SK-N-SH treated with all-trans-retinoic acid at 6 μM for 48 hours (cell line): Measurements from ENCODE around the gene INSM1.

Experiments used
- ARNTL ChIP-seq: fragments of 450-650 bp; formaldehyde crosslinking; IDR thresholded peaks from 2 replicates; pipeline ENCODE4 v1.5.0; 2020; ENCODE audit warnings: low read depth, mild to moderate bottlenecking, moderate library complexity, borderline replicate concordance
- BACH2 ChIP-seq: fragments of 250-450 bp; sonication (Bioruptor Pico); IDR thresholded peaks from 2 replicates; pipeline ENCODE4 v1.9.0; 2021; ENCODE audit warnings: mild to moderate bottlenecking, borderline replicate concordance
- CSDC2 ChIP-seq: fragments of 250-450 bp; sonication (Bioruptor Pico); IDR thresholded peaks from 2 replicates; pipeline ENCODE4 v1.5.0; 2020; ENCODE audit warnings: mild to moderate bottlenecking, moderate library complexity
- ESRRG ChIP-seq: fragments of 250-450 bp; sonication (Bioruptor Pico); IDR thresholded peaks from 2 replicates; pipeline ENCODE4 v1.6.1; 2021; ENCODE audit warnings: mild to moderate bottlenecking
- OSR1 ChIP-seq: fragments of 250-450 bp; sonication (Bioruptor Pico); IDR thresholded peaks from 2 replicates; pipeline ENCODE4 v1.8.0; 2022; ENCODE audit warnings: moderate library complexity, mild to moderate bottlenecking, inconsistent platforms
- PATZ1 ChIP-seq: fragments of 250-450 bp; sonication (Bioruptor Pico); IDR thresholded peaks from 2 replicates; pipeline ENCODE4 v1.8.0; 2020; ENCODE audit warnings: mild to moderate bottlenecking, moderate library complexity, borderline replicate concordance
- POU6F1 ChIP-seq: fragments of 250-450 bp; sonication (Bioruptor Pico); IDR thresholded peaks from 2 replicates; pipeline ENCODE4 v1.8.0; 2021; ENCODE audit warnings: low read depth, mild to moderate bottlenecking, moderate library complexity, borderline replicate concordance
- RARB ChIP-seq: fragments of 250-450 bp; sonication (Bioruptor Pico); IDR thresholded peaks from 2 replicates; pipeline ENCODE4 v1.8.0; 2021; ENCODE audit warnings: mild to moderate bottlenecking, moderate library complexity
- ZC3H10 ChIP-seq: fragments of 250-450 bp; sonication (Bioruptor Pico); IDR thresholded peaks from 2 replicates; pipeline ENCODE4 v1.5.1; 2021; ENCODE audit warnings: mild to moderate bottlenecking, moderate library complexity
- ZFP3 ChIP-seq: fragments of 250-450 bp; sonication (Bioruptor Pico); IDR thresholded peaks from 2 replicates; pipeline ENCODE4 v1.5.0; 2020; ENCODE audit warnings: mild to moderate bottlenecking, moderate library complexity
- ZFP30 ChIP-seq: fragments of 450-650 bp; formaldehyde crosslinking; IDR thresholded peaks from 2 replicates; pipeline ENCODE4 v1.5.0; 2022; ENCODE audit warnings: mild to moderate bottlenecking, moderate library complexity

GRCh38 chr20:20371681-20372080 is 3.8 kb downstream of the INSM1 start:
- no peak for TF ChIP-seq PATZ1 (CRISPR knock-in tag)
- TF ChIP-seq RARB (CRISPR knock-in tag), result no peak
- TF ChIP-seq POU6F1, result no peak
- TF ChIP-seq BACH2 (CRISPR knock-in tag), result no peak
- TF ChIP-seq ARNTL (CRISPR knock-in tag), result no peak
- no peak for TF ChIP-seq OSR1 (CRISPR knock-in tag)
- TF ChIP-seq ZFP30, result no peak
- no peak for TF ChIP-seq ZFP3 (CRISPR knock-in tag)
- no peak for TF ChIP-seq ESRRG
- TF ChIP-seq ZC3H10 (CRISPR knock-in tag), result no peak
- TF ChIP-seq CSDC2 (CRISPR knock-in tag), result no peak
